Activated naive CD8-positive, alpha-beta T cell treated with anti-CD3 and anti-CD28 coated beads, Interleukin-2, amount 10 ng/mL, durations not matched to agents 7 days and 5 days (primary cell): ENCODE measurements around the gene SNTB2. TPM values are rescaled to one million over a fixed set of nuclear protein-coding genes. Genes with fewer than 3 reads are reported as not detected.
A peak's percentile ranks its signal among the peaks of the same experiment; 100 is the strongest.

Experiments
- ATAC-seq: fragments of 150-1000 bp; cut with Tn5 transposase; one replicate; pipeline ENCODE4 v1.10.0; 2021; ENCODE audit warnings: low read depth, moderate library complexity
- POLR2A ChIA-PET: fragments of 350-600 bp; sonication (Branson Sonifier 250); formaldehyde crosslinking; loops from one replicate; lab custom pipeline; 2021; ENCODE audit warnings: antibody characterized with exemption; lab: Charles Lee
- DNase-seq: peaks from one replicate; pipeline ENCODE4 v3.0.0; 2021
- H3K27ac Mint-ChIP-seq: one replicate; pipeline ENCODE4 v1.8.0; 2022; ENCODE audit warnings: mild to moderate bottlenecking, mixed read lengths
- H3K27me3 Mint-ChIP-seq: one replicate; pipeline ENCODE4 v1.8.0; 2022; ENCODE audit warnings: mild to moderate bottlenecking, moderate library complexity, mixed read lengths
- H3K36me3 Mint-ChIP-seq: one replicate; pipeline ENCODE4 v1.8.0; 2021; ENCODE audit warnings: mild to moderate bottlenecking, mixed read lengths
- H3K4me1 Mint-ChIP-seq: one replicate; pipeline ENCODE4 v1.8.0; 2021; ENCODE audit warnings: mixed read lengths
- H3K4me3 Mint-ChIP-seq: one replicate; pipeline ENCODE4 v1.8.0; 2022; ENCODE audit warnings: mild to moderate bottlenecking, moderate library complexity, mixed read lengths
- H3K9me3 Mint-ChIP-seq: one replicate; pipeline ENCODE4 v1.8.0; 2021; ENCODE audit warnings: mixed read lengths
- total RNA-seq, 2 experiments: library from RNA; stranded (reverse); gene quantifications; one replicate each; pipeline ENCODE4 v1.2.3, GENCODE V29; 2021

Gene SNTB2
- total RNA-seq, 2 experiments from 2014 or later = 19.1 to 24.1 TPM

DNA sequence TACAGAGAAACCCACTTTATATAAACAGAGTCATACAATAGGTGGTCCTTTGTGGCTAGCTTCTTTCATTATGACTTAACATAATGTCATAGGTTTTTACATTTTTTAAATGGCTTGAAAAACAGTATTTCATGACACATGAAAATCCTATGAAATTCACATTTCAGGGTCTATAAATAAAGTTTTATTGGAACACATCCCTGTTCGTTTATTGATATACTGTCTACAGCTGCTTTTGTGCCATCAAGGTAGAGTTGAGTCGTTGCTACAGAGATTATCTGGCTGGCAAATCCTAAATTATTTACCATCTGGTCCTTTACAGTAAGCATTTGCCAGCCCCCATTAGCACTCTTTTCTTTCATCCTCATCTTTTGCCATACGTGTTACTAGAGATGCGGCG is 126.5 kb downstream of the SNTB2 start:
- Mint-ChIP-seq H3K4me3 (peak overlapping the region; percentile 68), H3K27ac (peak overlapping the region; percentile 45), H3K36me3 (peaks cover 17% of the 10 kb centered on the region), H3K4me1 (peaks cover 19% of the 10 kb centered on the region), H3K9me3 (no peaks in the 10 kb centered on the region), H3K27me3 (no peaks in the 10 kb centered on the region)
- ATAC-seq (no peak), DNase-seq (no peak)
- POLR2A ChIA-PET = no interaction called here

DNA sequence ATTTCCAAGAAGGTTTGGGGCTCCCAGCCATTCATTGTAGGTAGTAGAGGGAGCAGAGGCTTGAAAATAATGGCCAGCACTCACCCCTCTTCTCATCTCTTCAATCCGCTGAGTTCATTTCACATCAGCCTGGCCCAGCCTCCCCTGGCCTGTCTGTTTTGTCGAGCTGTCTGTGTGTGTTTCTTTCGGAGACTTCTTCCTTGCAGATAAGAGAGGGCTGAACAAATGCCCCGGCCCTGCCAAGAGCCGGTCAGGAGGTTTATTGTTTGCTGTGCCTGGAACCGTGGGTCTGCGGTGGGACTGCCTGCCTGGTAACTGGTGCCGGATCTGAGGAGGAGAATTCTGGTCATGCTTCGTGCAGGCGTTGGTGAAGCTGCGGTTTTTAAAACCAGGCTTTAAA is 127.6 kb downstream of the SNTB2 start:
- POLR2A ChIA-PET = no interaction called here
- DNase-seq (no peak), ATAC-seq (no peak)
- H3K9me3 Mint-ChIP-seq = no peaks in the 10 kb centered on the region
- H3K4me3 Mint-ChIP-seq = no peak overlapping the region
- H3K4me1 Mint-ChIP-seq = peaks cover 20% of the 10 kb centered on the region
- peaks cover 15% of the 10 kb centered on the region for H3K36me3 Mint-ChIP-seq
- H3K27ac Mint-ChIP-seq = no peak overlapping the region
- no peaks in the 10 kb centered on the region for H3K27me3 Mint-ChIP-seq

DNA sequence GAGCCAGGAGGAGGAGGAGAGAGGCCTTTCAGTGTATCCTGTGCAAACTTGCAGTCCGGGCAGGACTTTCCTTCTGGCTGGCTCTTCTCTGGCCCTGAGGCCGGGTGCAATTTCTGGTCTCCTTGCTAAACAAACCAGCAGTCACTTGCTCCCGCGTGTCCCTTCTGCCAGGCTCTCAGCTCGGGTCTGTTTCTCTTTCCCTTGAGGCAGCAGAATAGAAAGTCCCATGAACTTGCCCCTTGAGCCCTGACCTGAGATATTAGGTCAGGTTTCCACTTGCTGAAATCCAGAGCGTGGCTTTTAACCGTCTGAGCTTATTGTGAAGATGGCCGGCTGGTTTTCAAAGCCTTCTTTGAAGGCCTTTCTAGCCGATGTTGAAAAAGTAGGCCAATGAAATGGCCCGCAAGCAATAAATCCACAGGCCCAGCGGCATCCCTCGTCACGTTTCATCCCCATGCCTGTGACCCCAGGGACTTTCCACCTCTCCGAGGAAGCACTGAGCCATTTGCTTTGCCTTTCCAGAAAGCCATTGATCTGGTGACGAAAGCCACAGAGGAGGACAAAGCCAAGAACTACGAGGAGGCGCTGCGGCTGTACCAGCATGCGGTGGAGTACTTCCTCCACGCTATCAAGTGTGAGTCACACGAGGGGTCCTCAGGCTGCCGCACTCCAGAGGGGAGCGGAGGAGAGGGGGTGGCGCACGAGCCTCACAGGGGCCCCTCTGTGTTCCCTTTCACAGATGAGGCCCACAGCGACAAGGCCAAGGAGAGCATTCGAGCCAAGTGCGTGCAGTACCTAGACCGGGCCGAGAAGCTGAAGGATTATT is 128.7 kb downstream of the SNTB2 start:
- Mint-ChIP-seq H3K36me3 (peaks cover 16% of the 10 kb centered on the region), H3K27ac (no peak overlapping the region), H3K4me1 (peaks cover 15% of the 10 kb centered on the region), H3K27me3 (no peaks in the 10 kb centered on the region), H3K4me3 (no peak overlapping the region), H3K9me3 (no peaks in the 10 kb centered on the region)
- DNase-seq (peak; percentile 20), ATAC-seq (no peak)
- POLR2A ChIA-PET = interaction anchor here (1.0 kb wide), 1 partner anchor 13 kb away, joined by 3 read pairs; no protein-coding TSS in a partner anchor

DNA sequence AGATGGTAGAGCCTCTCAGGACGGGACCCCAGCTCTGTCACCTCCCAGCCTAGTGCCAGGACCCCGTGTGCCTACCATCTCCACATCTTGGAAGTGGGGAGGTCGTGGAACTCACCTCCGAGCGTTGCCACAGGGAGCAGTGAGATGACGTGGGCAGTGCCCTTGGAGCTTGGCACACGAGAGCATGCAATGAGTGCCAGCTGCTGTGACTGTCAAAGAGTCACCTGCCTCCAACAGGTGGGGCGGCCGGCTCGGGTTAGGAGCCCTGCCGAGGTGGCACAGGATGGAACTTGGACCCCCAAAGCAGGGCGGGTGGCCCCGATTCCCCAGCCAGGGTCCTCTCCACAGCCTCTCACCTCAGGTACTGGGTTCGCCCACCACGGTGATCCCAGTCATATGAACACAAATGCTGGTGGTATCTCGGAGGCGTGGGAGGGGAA is 129.7 kb downstream of the SNTB2 start:
- POLR2A ChIA-PET = no interaction called here
- H3K27me3 Mint-ChIP-seq = no peaks in the 10 kb centered on the region
- no peak for ATAC-seq
- no peak overlapping the region for H3K4me3 Mint-ChIP-seq
- no peaks in the 10 kb centered on the region for H3K9me3 Mint-ChIP-seq
- H3K27ac Mint-ChIP-seq = no peak overlapping the region
- DNase-seq = peak; percentile 18
- peaks cover 18% of the 10 kb centered on the region for H3K36me3 Mint-ChIP-seq
- H3K4me1 Mint-ChIP-seq = peaks cover 15% of the 10 kb centered on the region

DNA sequence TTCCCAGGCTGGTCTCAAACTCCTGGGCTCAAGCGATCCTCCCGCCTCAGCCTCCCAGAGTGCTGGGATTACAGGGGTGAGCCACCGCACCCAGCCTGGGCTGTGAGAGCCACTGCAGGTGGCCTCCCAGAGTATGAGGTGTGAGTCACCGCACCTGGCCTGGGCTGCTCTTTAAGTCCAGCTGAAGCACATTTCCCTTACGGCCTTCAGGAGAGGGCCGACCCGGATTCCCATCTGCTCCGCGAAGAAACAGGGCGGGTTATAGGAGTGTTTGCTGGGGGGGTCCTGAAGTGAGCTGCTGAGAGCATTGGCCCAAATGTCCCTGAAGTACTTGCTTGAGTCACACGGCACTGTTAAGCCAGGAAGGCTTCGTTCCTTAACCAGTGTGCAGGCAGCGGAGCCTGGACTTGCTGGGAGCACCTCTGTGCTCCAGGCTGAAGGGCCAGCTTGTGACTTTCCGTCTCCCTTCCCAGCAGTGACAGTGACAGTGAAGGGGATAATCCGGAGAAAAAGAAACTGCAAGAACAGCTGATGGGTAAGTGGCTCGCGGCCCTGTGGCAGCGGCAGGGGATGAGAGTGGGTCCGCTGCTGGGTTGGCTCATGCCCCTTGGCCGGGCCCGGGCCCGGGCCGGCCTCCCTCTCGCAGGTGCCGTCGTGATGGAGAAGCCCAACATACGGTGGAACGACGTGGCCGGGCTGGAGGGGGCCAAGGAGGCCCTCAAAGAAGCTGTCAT is 131.4 kb downstream of the SNTB2 start:
- POLR2A ChIA-PET = interaction anchor here (0.8 kb wide), 1 partner anchor 10 kb away, joined by 4 read pairs; no protein-coding TSS in a partner anchor
- Mint-ChIP-seq H3K27me3 (no peaks in the 10 kb centered on the region), H3K9me3 (no peaks in the 10 kb centered on the region), H3K36me3 (peaks cover 16% of the 10 kb centered on the region), H3K4me3 (no peak overlapping the region), H3K27ac (no peak overlapping the region), H3K4me1 (peaks cover 7% of the 10 kb centered on the region)
- DNase-seq (peak; percentile 19), ATAC-seq (no peak)

DNA sequence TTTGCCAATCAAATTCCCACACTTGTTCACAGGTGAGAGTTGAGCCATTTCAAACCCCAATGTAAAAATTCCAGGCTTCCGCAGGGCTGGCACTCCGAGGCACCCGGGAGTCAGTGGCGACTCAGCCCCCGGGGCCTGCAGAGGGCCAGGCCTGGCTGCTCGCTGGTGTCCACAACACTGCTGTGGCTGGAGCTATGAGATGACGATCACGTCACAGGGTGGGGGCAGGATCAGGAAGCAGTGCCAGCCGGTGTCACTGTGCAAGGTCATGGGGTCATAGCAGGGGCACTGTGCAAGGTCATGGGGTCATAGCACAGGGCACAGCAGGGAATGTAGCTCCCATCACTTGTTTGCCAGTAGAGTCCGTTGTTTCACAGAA is 131.9 kb downstream of the SNTB2 start:
- H3K36me3 Mint-ChIP-seq = peaks cover 12% of the 10 kb centered on the region
- peaks cover 4% of the 10 kb centered on the region for H3K4me1 Mint-ChIP-seq
- DNase-seq (peak; percentile 25), ATAC-seq (no peak)
- POLR2A ChIA-PET = no interaction called here
- H3K4me3 Mint-ChIP-seq = no peak overlapping the region
- H3K9me3 Mint-ChIP-seq = no peaks in the 10 kb centered on the region
- no peak overlapping the region for H3K27ac Mint-ChIP-seq
- H3K27me3 Mint-ChIP-seq = no peaks in the 10 kb centered on the region

DNA sequence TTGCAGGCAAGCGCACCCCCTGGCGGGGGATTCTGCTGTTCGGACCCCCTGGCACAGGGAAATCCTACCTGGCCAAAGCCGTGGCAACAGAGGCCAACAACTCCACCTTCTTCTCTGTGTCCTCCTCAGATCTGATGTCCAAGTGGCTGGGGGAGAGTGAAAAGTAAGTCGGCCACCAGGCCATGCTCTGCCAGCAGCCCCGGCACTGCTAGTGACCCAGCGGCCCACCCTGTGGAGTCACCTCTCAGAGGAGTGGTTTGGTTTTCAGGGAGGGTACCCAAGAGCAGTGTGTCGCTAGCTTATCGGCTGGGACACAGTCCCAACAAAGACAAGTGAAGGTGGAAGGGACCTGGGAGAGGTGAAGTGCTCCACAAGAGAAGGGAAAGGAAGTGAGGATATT is 132.4 kb downstream of the SNTB2 start:
- DNase-seq (no peak), ATAC-seq (no peak)
- no peaks in the 10 kb centered on the region for H3K9me3 Mint-ChIP-seq
- peaks cover 4% of the 10 kb centered on the region for H3K4me1 Mint-ChIP-seq
- H3K27me3 Mint-ChIP-seq = no peaks in the 10 kb centered on the region
- H3K27ac Mint-ChIP-seq = no peak overlapping the region
- no peak overlapping the region for H3K4me3 Mint-ChIP-seq
- POLR2A ChIA-PET = no interaction called here
- peaks cover 9% of the 10 kb centered on the region for H3K36me3 Mint-ChIP-seq

DNA sequence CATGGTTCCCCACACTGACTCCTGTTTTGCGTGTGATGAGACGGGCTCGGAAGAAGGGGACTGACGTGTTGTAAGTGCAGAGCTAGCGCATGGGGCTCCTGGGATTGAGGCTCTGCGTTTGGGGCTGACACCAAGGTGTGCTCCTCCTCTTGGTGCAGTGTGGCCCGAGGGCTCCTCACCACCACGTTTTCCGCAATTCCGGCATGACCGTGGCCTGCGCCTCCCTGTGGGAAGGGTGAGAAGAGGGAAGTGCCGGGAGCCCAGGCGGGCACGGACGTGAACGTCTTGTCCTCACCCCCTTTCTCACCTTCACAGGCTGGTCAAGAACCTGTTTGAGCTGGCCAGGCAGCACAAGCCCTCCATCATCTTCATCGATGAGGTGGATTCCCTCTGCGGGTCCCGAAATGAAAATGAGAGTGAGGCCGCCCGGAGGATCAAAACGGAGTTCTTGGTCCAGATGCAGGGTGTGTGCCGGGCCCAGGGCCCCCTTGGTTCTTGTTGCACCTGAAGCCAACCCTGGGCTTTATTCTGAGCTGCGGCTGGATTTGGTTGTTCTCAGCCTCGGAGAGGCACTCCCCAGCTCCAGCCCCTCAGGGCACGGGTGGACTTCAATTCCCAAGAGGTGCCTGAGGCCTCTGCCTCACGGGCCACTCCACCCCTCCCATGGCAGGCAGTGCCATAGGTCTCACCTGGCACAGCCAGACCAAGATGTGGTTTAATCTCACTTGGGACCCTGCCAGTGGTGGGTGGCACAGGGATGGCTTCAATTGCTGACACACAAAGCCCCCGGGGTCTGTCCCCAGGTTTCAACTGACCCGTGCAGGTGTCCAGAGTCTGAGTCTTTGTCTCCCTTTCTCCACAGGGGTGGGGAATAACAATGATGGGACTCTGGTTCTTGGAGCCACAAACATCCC is 133.1 kb downstream of the SNTB2 start:
- Mint-ChIP-seq H3K36me3 (peaks cover 9% of the 10 kb centered on the region), H3K9me3 (no peaks in the 10 kb centered on the region), H3K4me1 (peaks cover 4% of the 10 kb centered on the region), H3K27ac (no peak overlapping the region), H3K4me3 (no peak overlapping the region), H3K27me3 (no peaks in the 10 kb centered on the region)
- peak; percentile 21 for DNase-seq
- ATAC-seq = no peak
- POLR2A ChIA-PET = no interaction called here

DNA sequence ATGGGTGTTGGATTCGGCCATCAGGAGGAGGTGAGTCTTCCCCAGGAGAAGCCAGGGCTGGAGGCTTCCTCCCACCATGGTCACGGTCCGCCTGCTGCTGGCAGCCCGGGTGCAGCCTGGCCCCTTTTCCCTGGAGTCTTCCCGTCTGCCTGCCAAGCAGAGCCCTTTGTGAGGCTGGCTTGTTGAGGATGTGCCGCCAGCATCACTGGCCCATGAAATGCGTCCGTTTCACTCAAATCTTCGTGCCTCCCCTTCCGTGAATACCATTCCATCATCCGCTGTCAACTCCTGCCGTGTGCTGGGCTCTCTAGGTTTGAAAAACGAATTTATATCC is 133.7 kb downstream of the SNTB2 start:
- no peak for ATAC-seq
- no peak overlapping the region for H3K27ac Mint-ChIP-seq
- H3K4me1 Mint-ChIP-seq = peaks cover 4% of the 10 kb centered on the region
- peaks cover 11% of the 10 kb centered on the region for H3K36me3 Mint-ChIP-seq
- no peaks in the 10 kb centered on the region for H3K27me3 Mint-ChIP-seq
- no peak overlapping the region for H3K4me3 Mint-ChIP-seq
- POLR2A ChIA-PET = no interaction called here
- no peak for DNase-seq
- H3K9me3 Mint-ChIP-seq = no peaks in the 10 kb centered on the region

DNA sequence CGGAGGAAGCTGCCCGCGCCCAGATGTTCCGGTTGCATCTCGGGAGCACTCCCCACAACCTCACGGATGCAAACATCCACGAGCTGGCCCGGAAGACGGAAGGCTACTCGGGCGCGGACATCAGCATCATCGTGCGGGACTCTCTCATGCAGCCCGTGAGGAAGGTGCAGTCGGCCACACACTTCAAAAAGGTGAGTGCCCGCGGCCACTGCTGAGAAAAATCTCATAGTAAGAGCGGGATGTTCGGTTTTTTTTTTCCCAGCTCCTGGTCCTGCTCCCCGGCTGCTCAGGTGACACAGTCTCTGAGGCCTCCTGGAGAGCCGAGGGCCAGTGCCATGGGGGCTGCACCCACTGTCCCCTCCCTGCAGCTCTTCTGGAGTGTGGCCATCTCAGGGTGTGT is 134.1 kb downstream of the SNTB2 start:
- Mint-ChIP-seq H3K9me3 (no peaks in the 10 kb centered on the region), H3K4me1 (peaks cover 8% of the 10 kb centered on the region), H3K27ac (no peak overlapping the region), H3K4me3 (no peak overlapping the region), H3K36me3 (peaks cover 15% of the 10 kb centered on the region), H3K27me3 (no peaks in the 10 kb centered on the region)
- ATAC-seq (no peak), DNase-seq (peak; percentile 25)
- POLR2A ChIA-PET = interaction anchor here (0.6 kb wide), 1 partner anchor 542 kb away, joined by 4 read pairs; no protein-coding TSS in a partner anchor

DNA sequence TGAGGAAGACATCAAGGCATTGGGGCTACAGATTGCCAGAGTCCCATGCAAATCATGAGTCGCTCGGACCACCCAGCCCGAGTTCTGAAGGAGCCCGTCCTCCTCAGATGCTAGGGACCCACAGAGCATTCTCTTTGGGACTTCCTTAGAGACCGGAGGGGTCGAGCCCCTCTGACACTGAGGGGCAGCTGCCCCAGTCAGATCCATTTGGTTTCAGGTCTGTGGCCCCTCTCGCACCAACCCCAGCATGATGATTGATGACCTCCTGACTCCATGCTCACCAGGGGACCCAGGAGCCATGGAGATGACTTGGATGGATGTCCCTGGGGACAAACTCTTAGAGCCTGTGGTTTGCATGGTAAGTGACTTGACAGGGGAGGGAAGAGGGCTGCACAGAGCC is 135.4 kb downstream of the SNTB2 start:
- DNase-seq (no peak), ATAC-seq (no peak)
- no peak overlapping the region for H3K4me3 Mint-ChIP-seq
- H3K4me1 Mint-ChIP-seq = peaks cover 17% of the 10 kb centered on the region
- POLR2A ChIA-PET = interaction anchor here (0.7 kb wide), 1 partner anchor 10 kb away, joined by 3 read pairs; no protein-coding TSS in a partner anchor
- H3K9me3 Mint-ChIP-seq = no peaks in the 10 kb centered on the region
- H3K36me3 Mint-ChIP-seq = peaks cover 19% of the 10 kb centered on the region
- H3K27me3 Mint-ChIP-seq = no peaks in the 10 kb centered on the region
- H3K27ac Mint-ChIP-seq = no peak overlapping the region

DNA sequence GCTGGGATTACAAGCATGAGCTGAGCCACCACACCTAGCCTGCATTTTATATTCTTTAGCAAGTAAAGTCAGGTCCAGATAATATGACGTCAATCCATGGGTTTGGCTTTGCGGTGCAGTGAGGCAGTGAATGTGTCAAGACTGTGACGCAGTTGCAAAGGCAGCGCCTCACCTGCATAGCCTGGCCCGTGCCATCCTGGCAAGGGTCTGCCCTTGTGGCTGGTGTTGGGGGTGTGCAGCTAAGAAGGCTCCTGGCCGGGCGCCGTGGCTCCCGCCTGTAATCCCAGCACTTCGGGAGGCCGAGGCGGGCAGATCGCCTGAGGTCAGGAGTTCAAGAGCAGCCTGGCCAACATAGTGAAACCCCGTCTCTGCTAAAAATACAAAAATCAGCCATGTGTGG is 136.5 kb downstream of the SNTB2 start:
- Mint-ChIP-seq H3K9me3 (no peaks in the 10 kb centered on the region), H3K27ac (no peak overlapping the region), H3K27me3 (no peaks in the 10 kb centered on the region), H3K4me1 (peaks cover 22% of the 10 kb centered on the region), H3K4me3 (no peak overlapping the region), H3K36me3 (peaks cover 22% of the 10 kb centered on the region)
- ATAC-seq (no peak), DNase-seq (no peak)
- POLR2A ChIA-PET = no interaction called here

DNA sequence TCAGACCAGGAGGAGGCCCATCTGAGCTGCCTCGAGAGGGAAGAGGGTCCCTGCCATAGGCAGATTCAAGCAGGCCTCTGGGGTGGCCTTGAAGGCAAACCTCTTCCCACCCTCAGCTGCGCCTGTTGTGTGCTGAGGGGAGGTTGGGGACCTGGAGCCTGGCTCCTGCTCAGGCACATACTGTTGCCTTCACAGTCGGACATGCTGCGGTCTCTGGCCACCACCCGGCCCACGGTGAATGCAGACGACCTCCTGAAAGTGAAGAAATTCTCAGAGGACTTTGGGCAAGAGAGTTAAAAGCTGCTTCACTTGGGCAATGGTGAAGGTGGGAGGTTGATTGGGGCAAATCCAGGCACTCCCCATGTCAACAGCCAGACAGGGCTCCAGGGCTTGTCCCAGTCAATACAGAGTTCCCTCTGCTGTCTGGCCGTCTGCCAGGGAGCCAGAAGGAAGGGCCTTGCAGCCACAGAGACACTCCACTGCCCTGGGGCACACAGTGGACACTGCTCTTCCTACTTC is 137.1 kb downstream of the SNTB2 start:
- Mint-ChIP-seq H3K27ac (no peak overlapping the region), H3K9me3 (no peaks in the 10 kb centered on the region), H3K36me3 (peaks cover 22% of the 10 kb centered on the region), H3K4me1 (peaks cover 28% of the 10 kb centered on the region), H3K4me3 (no peak overlapping the region), H3K27me3 (no peaks in the 10 kb centered on the region)
- no peak for ATAC-seq
- POLR2A ChIA-PET = no interaction called here
- DNase-seq = peak; percentile 17
